Spinal cord (tissue), 4 donors: Measurements from ENCODE around the gene RGS7BP. TPM values are rescaled to one million over a fixed set of nuclear protein-coding genes. Genes with fewer than 3 reads are reported as not detected.

ENCODE experiments used
- polyA plus RNA-seq, 2 donors: library from polyadenylated mRNA; unstranded; fragments of 120-200 nt; gene quantifications; one replicate each; pipeline ENCODE4 v1.2.1, GENCODE V29; 2013; ENCODE audit not compliant: insufficient read length in 2 of 2
- small RNA-seq: library from RNA; depleted of rRNA; stranded (forward); fragments of <200 nt; gene quantifications from one replicate; pipeline ENCODE3, GENCODE V24; 2014; ENCODE audit warnings: low replicate concordance
- total RNA-seq, 2 donors: library from RNA; depleted of rRNA in 1 of 2; stranded (reverse); fragments of 120-200 nt in 1 of 2; fragments of >200 nt in 1 of 2; gene quantifications; one replicate each; pipeline versions ENCODE4 v1.2.3 to v1.2.4, GENCODE V29; 2013 to 2014

RGS7BP gene
- total and polyA plus RNA-seq, 4 donors: 4.3 to 28.4 (median 9.7) TPM

Small RNA genes within 50 kb of the gene (small RNA-seq; reads per million reads assigned to genes)
- gene RN7SL169P (not detected), gene RNU6-294P (not detected)

Other genes with a start within 250 kb of the RGS7BP start
- under 1 TPM; 0.30 to 0.72 TPM for gene SHISAL2B, start 184.5 kb downstream of the RGS7BP start, total RNA-seq
- gene SHISAL2B, start 184.5 kb downstream of the RGS7BP start, polyA plus RNA-seq: 1 to 10 TPM; 2.6 to 2.9 TPM